ENCODE results near the gene P2RY6.
A peak's percentile ranks its signal among the peaks of the same experiment; 100 is the strongest.

P2RY6 gene

DNA sequence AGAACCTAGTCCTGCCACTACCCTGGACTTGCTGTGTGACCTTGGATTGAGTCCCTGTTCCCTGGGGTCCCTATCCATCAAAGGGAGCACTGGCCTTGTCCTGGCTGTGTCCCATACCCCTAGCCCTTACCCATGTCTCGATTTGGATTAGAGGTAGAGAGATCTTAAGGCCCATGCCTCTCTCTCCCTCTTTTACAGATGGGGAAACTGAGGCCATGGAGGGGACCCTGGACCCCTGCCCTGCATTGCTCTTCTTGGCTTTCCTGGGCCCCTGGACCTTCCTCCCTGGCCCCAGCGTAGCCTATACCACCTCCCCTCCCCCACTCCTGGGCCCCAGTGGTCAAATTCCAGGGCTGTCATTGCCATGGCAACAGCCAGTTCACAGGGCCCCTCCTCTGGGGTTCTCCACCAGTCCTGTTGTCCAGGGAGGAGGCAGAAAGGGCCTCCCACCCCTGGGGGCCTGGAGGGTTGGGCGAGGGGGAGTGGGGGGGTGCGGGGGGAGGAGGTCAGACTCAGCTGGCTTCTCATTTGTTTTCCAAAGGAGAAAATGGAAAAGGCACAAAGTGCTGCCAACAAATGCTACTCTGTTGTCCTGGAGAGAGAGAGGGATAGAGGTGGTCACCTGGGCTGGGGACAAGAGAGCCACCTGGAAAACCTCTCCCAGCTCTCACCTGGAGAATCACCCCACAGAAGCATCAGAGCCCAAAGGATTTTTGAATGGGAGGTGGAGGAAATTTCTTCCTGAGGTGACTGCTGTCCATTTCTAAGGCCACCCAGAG, 59.2 kb downstream of the P2RY6 start:
- no peaks in the 10 kb centered on the region for H3K27me3 ChIP-seq (ENCODE audit: insufficient read depth, low read length)
- H3K4me1 ChIP-seq (ENCODE audit: insufficient read depth, low read length), result peaks cover 73% of the 10 kb centered on the region
- H3K36me3 ChIP-seq (ENCODE audit: insufficient read depth, low read length), result peaks cover 2% of the 10 kb centered on the region
- peak overlapping the region; percentile 6 for H3K4me3 ChIP-seq (ENCODE audit: low read length)
- no peaks in the 10 kb centered on the region for H3K9me3 ChIP-seq (ENCODE audit: low read length)
- H2AFZ ChIP-seq (ENCODE audit: low read depth, low read length), result no peak overlapping the region

DNA sequence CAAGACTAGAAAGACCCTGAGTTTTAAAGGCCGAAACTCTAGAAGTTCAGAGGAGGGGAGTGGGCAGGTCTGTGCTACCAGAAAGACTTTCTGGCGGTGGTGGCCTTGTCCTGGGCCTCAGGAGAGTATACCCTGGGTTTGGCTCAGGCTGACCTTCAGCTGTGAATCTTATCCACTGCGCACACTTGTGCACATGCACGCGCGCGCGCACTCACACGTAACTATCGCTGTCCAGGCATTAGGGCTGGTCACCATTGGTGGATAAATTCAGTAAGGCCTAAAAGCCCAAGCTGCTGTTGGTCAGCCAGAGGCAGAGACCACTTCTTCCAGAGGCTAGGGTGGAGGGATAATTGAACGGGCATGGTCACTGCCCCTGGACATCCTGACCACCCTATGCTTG, 61.0 kb downstream of the P2RY6 start:
- H3K27me3 ChIP-seq (ENCODE audit: insufficient read depth, low read length), result no peaks in the 10 kb centered on the region
- H3K4me3 ChIP-seq (ENCODE audit: low read length), result no peak overlapping the region
- no peak overlapping the region for H2AFZ ChIP-seq (ENCODE audit: low read depth, low read length)
- H3K4me1 ChIP-seq (ENCODE audit: insufficient read depth, low read length), result peaks cover 68% of the 10 kb centered on the region
- peaks cover 8% of the 10 kb centered on the region for H3K36me3 ChIP-seq (ENCODE audit: insufficient read depth, low read length)
- H3K9me3 ChIP-seq (ENCODE audit: low read length), result no peaks in the 10 kb centered on the region

DNA sequence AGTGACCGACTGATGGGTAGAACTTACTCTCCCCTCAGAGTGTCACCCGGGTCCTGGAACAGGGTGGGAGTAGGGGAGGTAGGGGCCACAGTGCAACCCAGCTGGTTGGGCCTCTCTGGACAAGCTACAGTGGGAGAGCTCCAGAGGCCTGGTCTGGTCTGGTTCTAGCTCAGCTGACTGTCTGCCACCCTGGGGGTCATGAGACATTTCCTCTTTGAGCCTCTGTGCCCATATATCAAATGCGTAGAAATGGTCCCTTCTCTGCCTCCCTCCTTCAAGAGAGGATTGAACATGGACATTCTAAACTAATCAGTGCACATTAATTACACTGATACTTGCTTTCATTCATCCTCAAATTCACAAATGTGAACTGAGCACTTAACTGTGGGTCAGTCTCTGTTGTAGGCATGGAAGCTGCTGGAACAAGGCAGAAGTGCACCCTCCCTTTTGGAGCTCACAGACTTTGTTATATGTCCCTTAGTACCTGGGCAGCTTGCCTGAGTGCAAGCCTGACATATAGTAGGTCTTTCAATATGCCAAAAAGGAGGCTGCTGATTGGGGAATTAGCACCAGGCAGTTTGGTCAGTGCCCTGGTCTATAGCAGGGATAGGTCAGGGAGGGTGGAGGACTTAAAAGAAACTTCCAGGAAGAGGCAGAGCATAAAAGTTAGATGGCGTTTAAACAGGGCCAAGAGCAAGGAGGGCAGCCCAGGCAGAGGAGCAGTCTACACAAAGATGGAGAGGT, 61.7 kb downstream of the P2RY6 start:
- Histone ChIP-seq H3K9me3 (ENCODE audit: low read length) (no peaks in the 10 kb centered on the region), H3K36me3 (ENCODE audit: insufficient read depth, low read length) (peaks cover 8% of the 10 kb centered on the region), H3K4me1 (ENCODE audit: insufficient read depth, low read length) (peaks cover 62% of the 10 kb centered on the region), H2AFZ (ENCODE audit: low read depth, low read length) (no peak overlapping the region), H3K27me3 (ENCODE audit: insufficient read depth, low read length) (no peaks in the 10 kb centered on the region), H3K4me3 (ENCODE audit: low read length) (no peak overlapping the region)

DNA sequence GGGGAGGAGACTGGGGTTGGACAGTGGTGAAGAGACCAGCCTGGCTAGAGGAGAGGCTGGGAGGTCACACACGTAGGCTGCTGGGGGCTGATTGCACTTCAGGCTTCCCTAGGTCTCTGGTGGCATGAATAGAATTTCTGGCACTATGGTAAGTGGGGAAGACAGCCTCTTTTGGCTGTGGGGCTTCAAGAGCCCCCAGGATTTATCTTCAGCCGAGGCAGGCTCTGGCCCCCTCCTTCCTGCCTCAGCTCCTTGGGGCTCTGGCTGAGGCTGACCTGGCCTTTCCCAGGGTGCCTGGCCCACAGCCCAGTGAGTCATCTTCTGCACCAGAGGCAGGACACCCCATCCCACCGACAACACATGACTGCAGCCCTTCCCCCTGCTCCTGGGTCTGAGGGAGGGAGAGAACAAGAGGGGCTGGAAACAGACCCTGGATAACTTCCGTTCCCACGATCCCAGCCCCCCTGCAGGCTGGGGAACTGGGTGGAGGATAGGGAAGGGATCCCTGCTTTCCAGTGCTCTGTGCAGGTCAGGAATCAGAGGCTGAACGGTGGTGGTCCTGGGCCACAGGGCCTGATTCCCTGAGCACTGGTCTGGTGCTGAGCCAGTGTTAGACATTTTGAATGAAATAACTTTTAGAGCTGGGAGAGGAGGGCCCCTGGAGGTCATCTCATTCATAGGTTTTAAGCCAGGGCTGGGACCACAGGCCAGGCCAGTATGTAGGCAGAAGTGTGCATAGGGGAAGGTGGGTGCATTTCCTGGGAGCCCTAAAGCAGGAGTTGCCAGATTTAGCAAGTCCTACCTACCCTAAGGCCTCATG, 62.5 kb downstream of the P2RY6 start:
- Histone ChIP-seq H3K27me3 (ENCODE audit: insufficient read depth, low read length) (no peaks in the 10 kb centered on the region), H3K4me1 (ENCODE audit: insufficient read depth, low read length) (peaks cover 58% of the 10 kb centered on the region), H3K36me3 (ENCODE audit: insufficient read depth, low read length) (peaks cover 8% of the 10 kb centered on the region), H3K9me3 (ENCODE audit: low read length) (no peaks in the 10 kb centered on the region), H3K4me3 (ENCODE audit: low read length) (no peak overlapping the region), H2AFZ (ENCODE audit: low read depth, low read length) (no peak overlapping the region)

DNA sequence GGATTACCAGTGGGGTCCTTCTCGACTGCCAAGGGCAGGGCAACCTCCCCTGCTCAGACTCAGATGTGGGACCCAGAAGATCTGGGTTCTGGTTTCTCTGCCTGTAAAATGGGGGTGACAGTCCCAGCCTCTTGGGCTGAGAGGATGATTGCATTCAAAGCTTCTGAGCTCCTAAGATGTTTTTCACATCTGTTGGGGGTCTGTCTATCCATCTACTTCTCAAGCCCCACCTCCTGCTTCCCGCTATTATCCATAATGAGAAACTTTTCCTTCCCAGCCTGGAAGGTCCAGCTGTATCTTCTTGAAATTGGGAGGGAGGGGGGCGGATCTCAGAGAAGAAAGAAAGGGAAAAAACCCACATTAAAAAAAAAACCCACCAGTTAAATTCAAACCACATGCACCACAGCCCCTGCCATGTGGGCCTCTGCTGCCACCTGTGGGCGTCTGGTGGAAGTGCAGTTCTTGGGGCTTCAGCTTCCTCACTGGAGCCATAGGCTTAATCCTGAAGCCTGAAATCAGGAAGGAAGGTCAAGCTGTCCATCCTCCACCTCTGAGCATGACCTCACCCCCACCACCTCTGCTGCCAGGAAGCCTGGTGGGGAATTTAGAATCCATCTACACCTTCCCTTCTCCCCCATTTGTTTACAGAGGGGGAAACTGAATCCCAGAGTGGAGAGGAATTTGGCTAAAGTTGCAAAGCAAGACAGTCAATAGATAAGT, 63.2 kb downstream of the P2RY6 start:
- Histone ChIP-seq H3K4me3 (ENCODE audit: low read length) (no peak overlapping the region), H3K4me1 (ENCODE audit: insufficient read depth, low read length) (peaks cover 50% of the 10 kb centered on the region), H3K27me3 (ENCODE audit: insufficient read depth, low read length) (no peaks in the 10 kb centered on the region)

DNA sequence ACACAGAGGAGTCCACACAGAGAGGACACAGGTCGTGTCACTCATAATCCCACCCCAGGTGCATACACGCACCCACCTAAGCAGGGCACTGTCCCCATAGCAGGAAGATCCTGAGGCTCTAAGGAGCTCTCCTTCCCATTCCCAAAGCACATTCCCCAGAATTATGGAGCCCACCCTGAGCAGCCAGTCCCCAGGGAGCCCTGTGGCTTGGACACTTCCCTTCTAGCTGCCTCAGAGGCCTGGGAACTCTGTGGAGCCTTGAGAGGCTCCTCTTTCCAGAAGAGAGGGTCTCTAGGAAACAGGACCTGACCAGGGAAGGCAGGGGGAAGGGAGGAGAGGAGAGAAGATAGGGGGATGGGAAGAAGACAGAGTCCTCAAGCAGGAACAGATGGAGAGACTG, 65.7 kb downstream of the P2RY6 start:
- no peak overlapping the region for H2AFZ ChIP-seq (ENCODE audit: low read depth, low read length)
- no peaks in the 10 kb centered on the region for H3K27me3 ChIP-seq (ENCODE audit: insufficient read depth, low read length)
- H3K9me3 ChIP-seq (ENCODE audit: low read length), result peaks cover 1% of the 10 kb centered on the region

More for the DNA sequence above, 63.2 kb downstream of the P2RY6 start:
- Histone ChIP-seq H3K36me3 (ENCODE audit: insufficient read depth, low read length) (peaks cover 8% of the 10 kb centered on the region), H2AFZ (ENCODE audit: low read depth, low read length) (no peak overlapping the region), H3K9me3 (ENCODE audit: low read length) (no peaks in the 10 kb centered on the region)

DNA sequence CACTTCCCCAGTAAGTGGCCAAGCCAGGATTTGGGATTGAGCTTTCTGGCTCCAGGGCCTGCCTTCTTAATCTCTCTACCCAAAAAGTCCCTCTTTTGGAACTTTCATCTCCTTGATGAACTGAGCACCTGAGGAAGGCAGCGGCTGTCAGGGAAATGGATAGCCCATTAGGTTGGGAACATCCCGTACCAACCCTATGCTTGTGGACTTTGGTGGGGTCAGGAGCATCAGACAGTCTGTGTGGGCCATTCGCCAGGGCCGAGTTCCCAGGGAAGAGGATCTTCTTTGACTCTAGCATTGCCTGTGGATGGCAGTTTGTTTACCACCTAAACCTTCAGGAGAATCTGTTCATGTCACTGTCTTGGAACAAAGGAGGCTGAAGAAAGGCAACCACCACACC, 66.1 kb downstream of the P2RY6 start:
- H3K27me3 ChIP-seq (ENCODE audit: insufficient read depth, low read length), result no peaks in the 10 kb centered on the region
- no peak overlapping the region for H2AFZ ChIP-seq (ENCODE audit: low read depth, low read length)
- peaks cover 1% of the 10 kb centered on the region for H3K9me3 ChIP-seq (ENCODE audit: low read length)
- H3K36me3 ChIP-seq (ENCODE audit: insufficient read depth, low read length), result peaks cover 10% of the 10 kb centered on the region
- H3K4me3 ChIP-seq (ENCODE audit: low read length), result no peak overlapping the region
- H3K4me1 ChIP-seq (ENCODE audit: insufficient read depth, low read length), result peaks cover 23% of the 10 kb centered on the region

More for the DNA sequence above, 65.7 kb downstream of the P2RY6 start:
- Histone ChIP-seq H3K4me1 (ENCODE audit: insufficient read depth, low read length) (peaks cover 27% of the 10 kb centered on the region), H3K36me3 (ENCODE audit: insufficient read depth, low read length) (peaks cover 10% of the 10 kb centered on the region), H3K4me3 (ENCODE audit: low read length) (no peak overlapping the region)

DNA sequence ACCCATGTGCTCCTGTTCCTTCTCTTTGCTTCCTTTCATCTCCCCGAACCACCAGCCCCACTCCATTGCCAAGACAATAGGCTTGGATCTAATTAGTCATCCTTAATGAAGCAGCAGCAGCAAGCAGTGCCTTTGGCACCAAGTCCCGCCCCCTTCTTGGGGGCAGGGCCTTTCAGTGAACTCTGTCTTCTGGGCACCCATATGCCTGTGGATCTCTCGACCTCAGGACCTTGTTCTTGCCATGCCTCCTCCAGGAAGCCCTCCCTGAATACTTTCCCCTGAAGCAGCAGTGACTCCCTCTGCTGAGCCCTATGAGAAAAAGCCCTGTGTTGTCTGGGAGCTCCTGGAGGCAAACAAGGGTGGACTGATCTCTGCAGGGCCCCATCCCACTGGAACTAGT, 68.0 kb downstream of the P2RY6 start:
- Histone ChIP-seq H3K4me1 (ENCODE audit: insufficient read depth, low read length) (peaks cover 10% of the 10 kb centered on the region), H2AFZ (ENCODE audit: low read depth, low read length) (no peak overlapping the region), H3K9me3 (ENCODE audit: low read length) (peaks cover 1% of the 10 kb centered on the region), H3K4me3 (ENCODE audit: low read length) (no peak overlapping the region), H3K27me3 (ENCODE audit: insufficient read depth, low read length) (no peaks in the 10 kb centered on the region), H3K36me3 (ENCODE audit: insufficient read depth, low read length) (peaks cover 10% of the 10 kb centered on the region)

DNA sequence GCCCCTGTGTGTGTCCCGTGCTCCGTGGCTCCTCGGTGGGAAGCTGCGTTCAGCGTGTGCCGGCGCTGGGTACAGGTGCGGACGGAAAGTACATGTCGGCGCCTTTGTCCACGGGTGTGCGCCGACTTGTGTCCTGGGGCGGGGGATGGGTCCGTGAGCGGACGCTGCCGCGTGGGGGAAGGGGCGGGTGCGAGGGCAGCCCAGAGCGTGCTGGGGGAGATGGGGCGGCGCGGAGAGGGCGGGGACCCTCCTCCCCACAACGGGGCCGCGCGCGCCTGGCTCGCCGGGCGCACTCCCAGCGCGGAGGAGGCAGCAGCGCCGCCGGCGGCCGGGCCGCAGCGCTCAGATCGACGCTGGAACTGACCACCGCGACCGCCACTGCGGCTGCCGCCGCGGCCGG, 70.5 kb downstream of the P2RY6 start:
- Histone ChIP-seq H3K4me3 (ENCODE audit: low read length) (no peak overlapping the region), H3K9me3 (ENCODE audit: low read length) (peaks cover 1% of the 10 kb centered on the region), H3K27me3 (ENCODE audit: insufficient read depth, low read length) (no peaks in the 10 kb centered on the region), H3K36me3 (ENCODE audit: insufficient read depth, low read length) (peaks cover 2% of the 10 kb centered on the region), H2AFZ (ENCODE audit: low read depth, low read length) (no peak overlapping the region), H3K4me1 (ENCODE audit: insufficient read depth, low read length) (peaks cover 11% of the 10 kb centered on the region)

DNA sequence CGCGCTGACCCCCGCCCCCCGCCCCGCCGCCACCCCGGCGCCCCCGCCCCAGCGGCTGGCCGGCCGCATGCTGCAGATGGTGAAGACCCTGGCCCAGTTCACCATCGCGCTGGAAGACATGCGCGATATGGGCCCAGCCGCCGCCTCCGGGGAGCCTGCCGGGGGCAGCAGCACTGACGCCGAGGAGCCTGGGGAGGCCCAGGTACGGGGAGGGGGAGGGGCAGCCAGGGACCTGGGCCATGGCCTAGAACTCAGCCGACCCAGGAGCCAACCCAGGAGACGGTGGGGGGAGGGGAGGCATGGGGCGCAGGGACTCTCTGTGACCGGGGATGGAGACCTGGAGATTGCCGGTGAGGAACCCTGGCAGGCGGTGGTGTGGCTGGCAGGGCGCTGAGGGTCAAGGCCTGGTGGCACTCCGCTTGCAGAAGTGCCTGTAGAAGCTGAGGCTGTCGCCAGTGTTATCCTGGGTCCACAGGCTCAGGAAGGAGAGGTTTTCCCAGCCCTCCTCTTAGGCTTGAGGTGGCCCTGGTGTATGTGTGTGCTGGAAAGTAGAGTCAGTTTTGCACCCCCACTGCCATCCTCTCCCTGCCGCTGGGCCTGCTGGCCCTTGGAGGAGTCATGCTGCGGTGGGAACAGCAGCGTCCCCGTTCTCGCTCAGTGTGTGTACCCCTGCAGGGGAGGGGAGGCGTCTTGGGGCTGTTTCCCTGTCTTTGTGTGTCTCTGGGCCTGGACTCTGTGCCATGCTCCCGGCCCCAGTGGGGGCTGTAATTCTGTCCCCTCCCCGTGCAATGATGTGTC, 71.1 kb downstream of the P2RY6 start:
- no peak overlapping the region for H3K4me3 ChIP-seq (ENCODE audit: low read length)
- H2AFZ ChIP-seq (ENCODE audit: low read depth, low read length), result no peak overlapping the region
- peaks cover 11% of the 10 kb centered on the region for H3K4me1 ChIP-seq (ENCODE audit: insufficient read depth, low read length)
- peaks cover 2% of the 10 kb centered on the region for H3K36me3 ChIP-seq (ENCODE audit: insufficient read depth, low read length)
- H3K27me3 ChIP-seq (ENCODE audit: insufficient read depth, low read length), result no peaks in the 10 kb centered on the region
- peaks cover 1% of the 10 kb centered on the region for H3K9me3 ChIP-seq (ENCODE audit: low read length)

DNA sequence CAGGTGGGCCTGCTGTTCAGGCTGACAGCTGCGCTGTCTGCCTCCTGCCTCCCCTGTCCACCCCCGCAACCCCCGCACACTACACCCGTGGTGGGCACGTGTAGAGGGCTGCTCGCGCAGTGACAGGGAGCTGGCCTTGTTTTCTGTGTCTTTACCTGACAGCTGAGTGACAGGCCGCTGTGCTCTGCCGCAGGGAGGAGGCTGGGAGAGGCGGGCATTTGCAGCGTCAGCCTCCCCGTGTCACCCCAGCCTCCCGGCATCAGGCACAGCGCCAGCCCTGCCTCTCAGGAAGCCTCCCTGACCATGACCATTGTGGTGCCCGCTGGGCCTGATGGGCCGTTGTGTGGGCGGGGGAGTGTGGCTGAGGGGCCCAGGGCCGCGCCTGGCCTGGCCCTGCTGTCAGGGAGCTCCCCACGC, 72.1 kb downstream of the P2RY6 start:
- Histone ChIP-seq H2AFZ (ENCODE audit: low read depth, low read length) (no peak overlapping the region), H3K36me3 (ENCODE audit: insufficient read depth, low read length) (peaks cover 2% of the 10 kb centered on the region), H3K4me3 (ENCODE audit: low read length) (no peak overlapping the region), H3K9me3 (ENCODE audit: low read length) (peaks cover 1% of the 10 kb centered on the region), H3K27me3 (ENCODE audit: insufficient read depth, low read length) (no peaks in the 10 kb centered on the region), H3K4me1 (ENCODE audit: insufficient read depth, low read length) (peaks cover 11% of the 10 kb centered on the region)
